Progenitor cell of endocrine pancreas (in vitro differentiated cells): Measurements from ENCODE around the gene LRRC19. TPM values are rescaled to one million over a fixed set of nuclear protein-coding genes. Genes with fewer than 3 reads are reported as not detected.
A peak's percentile ranks its signal among the peaks of the same experiment; 100 is the strongest.

ENCODE experiments used
- DNase-seq: peaks from one replicate; pipeline ENCODE4 v3.0.0; 2021; ENCODE audit warnings: low spot score; ENCODE audit not compliant: unreplicated experiment
- H3K27ac Mint-ChIP-seq: 2 replicates; pipeline ENCODE4 v1.8.0; 2021; ENCODE audit warnings: mild to moderate bottlenecking, moderate library complexity, mixed read lengths
- H3K27me3 Mint-ChIP-seq: 2 replicates; pipeline ENCODE4 v1.8.0; 2021; ENCODE audit warnings: mixed read lengths
- H3K36me3 Mint-ChIP-seq: 2 replicates; pipeline ENCODE4 v1.8.0; 2022; ENCODE audit warnings: mixed read lengths; ENCODE audit not compliant: insufficient read depth
- H3K4me1 Mint-ChIP-seq: 2 replicates; pipeline ENCODE4 v1.8.0; 2021; ENCODE audit warnings: low read depth, mixed read lengths
- H3K4me3 Mint-ChIP-seq: 2 replicates; pipeline ENCODE4 v1.8.0; 2021; ENCODE audit warnings: low read depth, mild to moderate bottlenecking, moderate library complexity, mixed read lengths
- H3K9me3 Mint-ChIP-seq: 2 replicates; pipeline ENCODE4 v1.8.0; 2021; ENCODE audit warnings: low read depth, mixed read lengths
- total RNA-seq: library from RNA; stranded (reverse); gene quantifications from 2 replicates; pipeline ENCODE4 v1.2.1, GENCODE V29; 2021
- TF ChIP-seq, protein P1 (sequence below): fragments of 200-600 bp; sonication (generic); IDR thresholded peaks from one replicate; pipeline ENCODE4 v1.5.0; 2021; ENCODE audit warnings: antibody characterized with exemption, mild to moderate bottlenecking; ENCODE audit not compliant: unreplicated experiment

LRRC19 gene
- total RNA-seq, 1 donor from 2014 or later, result not detected

DNA sequence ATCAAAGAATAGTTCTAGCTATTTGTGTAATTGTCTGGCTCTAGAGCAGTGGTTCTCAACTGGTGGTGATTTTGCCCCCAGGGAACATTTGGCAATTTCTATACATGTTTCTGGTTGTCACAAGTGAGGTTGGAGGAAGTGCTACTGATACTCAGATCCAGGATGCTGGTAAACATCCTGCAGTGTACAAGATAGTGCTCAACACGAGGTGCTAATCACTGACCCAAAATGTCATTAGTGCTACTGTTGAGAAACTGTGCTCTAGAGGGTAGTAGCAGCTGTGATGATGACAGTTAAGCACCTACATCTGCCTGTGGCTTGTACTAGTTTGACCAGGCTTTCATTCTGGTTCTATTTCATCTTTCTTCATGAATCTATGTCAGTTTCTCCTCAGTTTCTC, 22.1 kb downstream of the LRRC19 start:
- TF ChIP-seq, protein P1, sequence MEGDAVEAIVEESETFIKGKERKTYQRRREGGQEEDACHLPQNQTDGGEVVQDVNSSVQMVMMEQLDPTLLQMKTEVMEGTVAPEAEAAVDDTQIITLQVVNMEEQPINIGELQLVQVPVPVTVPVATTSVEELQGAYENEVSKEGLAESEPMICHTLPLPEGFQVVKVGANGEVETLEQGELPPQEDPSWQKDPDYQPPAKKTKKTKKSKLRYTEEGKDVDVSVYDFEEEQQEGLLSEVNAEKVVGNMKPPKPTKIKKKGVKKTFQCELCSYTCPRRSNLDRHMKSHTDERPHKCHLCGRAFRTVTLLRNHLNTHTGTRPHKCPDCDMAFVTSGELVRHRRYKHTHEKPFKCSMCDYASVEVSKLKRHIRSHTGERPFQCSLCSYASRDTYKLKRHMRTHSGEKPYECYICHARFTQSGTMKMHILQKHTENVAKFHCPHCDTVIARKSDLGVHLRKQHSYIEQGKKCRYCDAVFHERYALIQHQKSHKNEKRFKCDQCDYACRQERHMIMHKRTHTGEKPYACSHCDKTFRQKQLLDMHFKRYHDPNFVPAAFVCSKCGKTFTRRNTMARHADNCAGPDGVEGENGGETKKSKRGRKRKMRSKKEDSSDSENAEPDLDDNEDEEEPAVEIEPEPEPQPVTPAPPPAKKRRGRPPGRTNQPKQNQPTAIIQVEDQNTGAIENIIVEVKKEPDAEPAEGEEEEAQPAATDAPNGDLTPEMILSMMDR, result no peak

DNA sequence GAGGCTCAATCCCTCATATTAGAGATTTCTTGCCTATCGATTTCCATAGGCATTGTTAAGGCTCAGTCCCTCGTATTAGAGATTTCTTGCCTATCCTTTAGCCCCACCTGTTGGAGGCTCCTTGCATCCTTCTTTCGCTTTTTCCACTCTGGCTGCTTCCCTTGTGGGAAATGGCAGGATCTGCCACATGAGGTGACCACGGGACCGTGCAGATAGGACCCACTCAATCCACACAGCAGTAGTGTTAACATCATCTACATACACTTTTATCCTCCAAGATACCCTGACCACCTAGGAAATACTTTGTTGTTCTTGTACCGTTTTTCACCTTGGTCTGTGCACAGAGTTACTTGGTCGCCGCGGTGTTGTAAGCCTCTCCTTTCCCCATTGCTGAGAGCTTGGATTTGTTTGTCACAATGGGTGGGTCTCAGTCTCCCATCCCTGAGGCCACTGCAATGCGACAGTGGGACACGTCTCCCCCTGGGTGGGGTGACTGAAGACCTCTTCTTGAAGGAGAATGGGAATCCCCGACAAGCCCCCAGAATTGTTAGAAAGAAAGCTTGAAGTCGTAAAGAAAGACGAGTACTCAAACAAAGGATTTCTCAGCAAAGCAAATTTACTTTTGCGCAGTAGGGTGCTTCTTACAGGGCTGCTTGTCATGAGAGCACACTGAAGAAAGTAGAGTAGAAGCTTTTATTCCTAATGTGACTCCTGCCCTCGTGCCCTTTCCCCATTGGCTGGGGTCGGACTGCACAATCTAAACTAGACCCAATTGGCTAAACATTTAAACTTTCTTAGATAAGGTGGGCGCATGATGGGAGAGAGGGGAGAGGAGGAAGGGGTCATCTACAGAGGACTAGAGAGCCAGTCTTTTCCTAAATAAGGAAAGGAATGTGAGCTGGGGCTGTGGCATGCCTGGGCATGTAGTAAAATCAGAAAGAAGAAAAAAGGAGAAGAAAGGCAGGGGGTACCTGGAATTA, 29.5 kb downstream of the LRRC19 start:
- peaks cover 5% of the 10 kb centered on the region for H3K9me3 Mint-ChIP-seq
- H3K4me3 Mint-ChIP-seq, result peak overlapping the region; percentile 58
- peaks cover 7% of the 10 kb centered on the region for H3K4me1 Mint-ChIP-seq
- DNase-seq, result no peak
- no peaks in the 10 kb centered on the region for H3K27me3 Mint-ChIP-seq
- peak overlapping the region; percentile 44 for H3K27ac Mint-ChIP-seq
- peaks cover 20% of the 10 kb centered on the region for H3K36me3 Mint-ChIP-seq
- TF ChIP-seq, protein P1, result peak; percentile 48

More for the DNA sequence above, 22.1 kb downstream of the LRRC19 start:
- no peak overlapping the region for H3K4me3 Mint-ChIP-seq
- no peak overlapping the region for H3K27ac Mint-ChIP-seq
- H3K36me3 Mint-ChIP-seq, result peaks cover 18% of the 10 kb centered on the region
- no peaks in the 10 kb centered on the region for H3K4me1 Mint-ChIP-seq
- no peaks in the 10 kb centered on the region for H3K27me3 Mint-ChIP-seq
- DNase-seq, result no peak
- H3K9me3 Mint-ChIP-seq, result peaks cover 3% of the 10 kb centered on the region

DNA sequence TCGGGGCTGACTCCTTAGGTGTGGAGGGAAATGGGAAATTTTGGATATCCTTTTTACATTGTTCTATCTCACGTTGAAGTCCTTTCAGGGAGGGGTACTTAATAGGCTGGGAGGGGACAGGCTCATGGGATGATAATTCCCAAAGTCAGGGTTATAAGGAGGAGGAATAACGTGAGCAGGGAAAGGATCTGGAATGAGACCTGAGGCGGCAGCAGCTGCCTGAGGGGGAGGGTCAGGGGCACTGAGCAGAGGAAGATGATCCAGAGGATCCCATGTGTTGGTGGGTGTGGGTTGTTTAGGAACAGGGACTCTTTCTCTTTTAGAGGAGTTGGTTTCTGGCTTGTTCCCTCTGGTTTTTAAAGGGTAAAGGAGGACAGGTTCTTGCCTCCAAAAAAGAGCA, 30.5 kb downstream of the LRRC19 start:
- Mint-ChIP-seq H3K9me3 (peaks cover 5% of the 10 kb centered on the region), H3K27me3 (no peaks in the 10 kb centered on the region), H3K27ac (peak overlapping the region; percentile 85), H3K4me3 (no peak overlapping the region), H3K36me3 (peaks cover 18% of the 10 kb centered on the region), H3K4me1 (peaks cover 7% of the 10 kb centered on the region)
- TF ChIP-seq, protein P1, result no peak
- DNase-seq, result no peak

DNA sequence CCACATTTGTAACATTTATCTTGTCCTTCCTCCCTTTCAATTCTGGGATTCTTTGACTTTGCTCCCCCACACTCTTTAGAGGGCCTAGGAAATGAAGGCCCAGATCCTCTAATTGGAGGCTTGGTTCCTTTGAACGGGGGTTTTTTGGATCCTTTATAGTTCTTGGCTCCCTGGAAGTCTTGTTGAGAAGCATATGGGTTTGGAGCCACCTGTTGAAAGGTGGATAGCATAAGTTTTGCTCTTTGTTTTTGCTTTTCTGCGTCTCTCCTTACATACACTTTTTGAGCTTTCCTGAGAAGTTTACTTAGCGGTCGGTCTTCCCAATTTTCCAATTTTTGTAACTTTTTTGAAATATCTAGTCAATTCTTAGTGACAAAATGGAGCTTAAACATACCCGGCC, 31.5 kb downstream of the LRRC19 start:
- H3K27ac Mint-ChIP-seq, result no peak overlapping the region
- H3K36me3 Mint-ChIP-seq, result peaks cover 19% of the 10 kb centered on the region
- peaks cover 7% of the 10 kb centered on the region for H3K4me1 Mint-ChIP-seq
- H3K4me3 Mint-ChIP-seq, result no peak overlapping the region
- no peaks in the 10 kb centered on the region for H3K27me3 Mint-ChIP-seq
- TF ChIP-seq, protein P1, result no peak
- peaks cover 10% of the 10 kb centered on the region for H3K9me3 Mint-ChIP-seq
- DNase-seq, result no peak

DNA sequence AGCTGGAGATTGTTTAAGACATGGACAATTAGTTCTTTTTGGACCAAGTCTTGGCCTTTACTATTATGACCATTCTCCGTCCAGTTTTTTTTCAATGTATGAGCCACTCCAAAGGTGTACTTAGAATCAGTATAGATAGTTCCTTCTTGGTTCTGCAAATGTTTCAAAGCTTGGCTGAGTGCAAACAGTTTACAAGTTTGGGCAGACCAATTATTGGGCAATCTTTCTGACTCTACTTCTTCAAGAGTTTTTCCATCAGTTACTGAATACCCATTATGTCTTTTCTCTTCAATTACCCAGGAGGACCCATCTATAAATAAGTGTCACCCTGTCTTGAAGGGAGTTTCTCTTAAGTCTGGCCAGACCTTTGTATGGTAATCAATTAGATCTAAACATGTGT, 33.8 kb downstream of the LRRC19 start:
- H3K4me1 Mint-ChIP-seq, result peaks cover 13% of the 10 kb centered on the region
- no peak overlapping the region for H3K4me3 Mint-ChIP-seq
- DNase-seq, result no peak
- no peaks in the 10 kb centered on the region for H3K27me3 Mint-ChIP-seq
- H3K27ac Mint-ChIP-seq, result no peak overlapping the region
- TF ChIP-seq, protein P1, result no peak
- H3K36me3 Mint-ChIP-seq, result peaks cover 22% of the 10 kb centered on the region
- H3K9me3 Mint-ChIP-seq, result peaks cover 24% of the 10 kb centered on the region
